AG04450 (cell line): ENCODE results near the gene FAM3D. TPM values are rescaled to one million over a fixed set of nuclear protein-coding genes. Genes with fewer than 3 reads are reported as not detected.

Source experiments
- CTCF ChIA-PET: fragments of 300-600, 350-600 bp; formaldehyde crosslinking; extraction: SDS; loops from one replicate; lab custom pipeline; 2022; ENCODE audit warnings: antibody characterized with exemption, inconsistent platforms; lab: Charles Lee
- POLR2A ChIA-PET: fragments of 350-600 bp; formaldehyde crosslinking; extraction: SDS; loops from one replicate; lab custom pipeline; 2021; ENCODE audit warnings: antibody characterized with exemption, inconsistent platforms; lab: Yijun Ruan, JAX
- DNase-seq: peaks from one replicate; pipeline ENCODE4 v3.0.0-alpha.2; 2011; ENCODE audit warnings: low read depth, low spot score
- H3K27ac ChIP-seq: one replicate; pipeline ENCODE4 v1.5.1; 2012; ENCODE audit warnings: low read depth, low read length, control low read depth
- H3K27me3 ChIP-seq: one replicate; pipeline ENCODE4 v1.6.0; 2012; ENCODE audit warnings: low read length; ENCODE audit not compliant: control insufficient read depth, insufficient read depth
- H3K4me3 ChIP-seq: 2 replicates; pipeline ENCODE4 v1.5.1; 2011; ENCODE audit warnings: mild to moderate bottlenecking, low read depth, low read length, control low read depth
- H3K9me3 ChIP-seq: 2 replicates; pipeline ENCODE4 v1.5.1; 2012; ENCODE audit warnings: low read length; ENCODE audit not compliant: control insufficient read depth, insufficient read depth
- CTCF ChIP-seq: IDR thresholded peaks from 2 replicates; pipeline ENCODE4 v1.5.1; 2011; ENCODE audit warnings: low read depth, low read length, control low read depth, inconsistent platforms
- polyA plus RNA-seq: library from polyadenylated mRNA; depleted of rRNA; stranded (reverse); fragments of >200 nt; gene quantifications from 2 replicates; pipeline ENCODE4 v1.2.3, GENCODE V29; 2011

Gene FAM3D
- polyA plus RNA-seq, 1 experiment: not detected

GRCh38 chr3:58620421-58620820, 46.2 kb downstream of the FAM3D start:
- no peak overlapping the region for H3K27ac ChIP-seq
- CTCF ChIA-PET: interaction anchor here (2.1 kb wide), 1 partner anchor 10 kb away, joined by 14 read pairs; no protein-coding TSS in a partner anchor
- H3K9me3 ChIP-seq: no peaks in the 10 kb centered on the region
- no peak for DNase-seq
- no peak for TF ChIP-seq CTCF
- no peak overlapping the region for H3K4me3 ChIP-seq
- peaks cover 2% of the 10 kb centered on the region for H3K27me3 ChIP-seq
- POLR2A ChIA-PET: no interaction called here

- peaks cover 2% of the 10 kb centered on the region for H3K27me3 ChIP-seq
- peak; percentile 1 for DNase-seq
- H3K4me3 ChIP-seq: no peak overlapping the region
- ChIA-PET POLR2A (interaction anchor here (1.6 kb wide), 1 partner anchor 50 kb away, joined by 4 read pairs; no protein-coding TSS in a partner anchor), CTCF (interaction anchor here (0.8 to 4.1 kb wide), 7 partner anchors 9 to 49 kb away, joined by 3 to 40 read pairs (median 5); no protein-coding TSS in a partner anchor)
- H3K9me3 ChIP-seq: no peaks in the 10 kb centered on the region
- H3K27ac ChIP-seq: peak overlapping the region; percentile 31
- no peak for TF ChIP-seq CTCF
Measured at GRCh38 chr3:58617338-58617761, 49.2 kb downstream of the FAM3D start.

GRCh38 chr3:58613236-58614132, 53.1 kb downstream of the FAM3D start:
- H3K4me3 ChIP-seq: no peak overlapping the region
- H3K9me3 ChIP-seq: no peaks in the 10 kb centered on the region
- POLR2A ChIA-PET: no interaction called here
- DNase-seq: no peak
- H3K27me3 ChIP-seq: no peaks in the 10 kb centered on the region
- CTCF ChIA-PET: interaction anchor here (1.2 to 1.5 kb wide), 2 partner anchors 16 to 45 kb away, joined by 3 to 12 read pairs; no protein-coding TSS in a partner anchor
- no peak for TF ChIP-seq CTCF
- no peak overlapping the region for H3K27ac ChIP-seq

GRCh38 chr3:58612830-58613229, 53.7 kb downstream of the FAM3D start:
- TF ChIP-seq CTCF: no peak
- ChIA-PET POLR2A (no interaction called here), CTCF (interaction anchor here (0.6 to 1.5 kb wide), 3 partner anchors 15 to 44 kb away, joined by 3 to 12 read pairs (median 3); no protein-coding TSS in a partner anchor)
- no peak overlapping the region for H3K27ac ChIP-seq
- DNase-seq: no peak
- H3K4me3 ChIP-seq: no peak overlapping the region
- H3K27me3 ChIP-seq: peaks cover 2% of the 10 kb centered on the region
- H3K9me3 ChIP-seq: no peaks in the 10 kb centered on the region

- Histone ChIP-seq H3K9me3 (no peaks in the 10 kb centered on the region), H3K4me3 (no peak overlapping the region), H3K27ac (no peak overlapping the region), H3K27me3 (peaks cover 16% of the 10 kb centered on the region)
- POLR2A ChIA-PET: no interaction called here
- no peak for TF ChIP-seq CTCF
- CTCF ChIA-PET: interaction anchor here (0.8 kb wide), 1 partner anchor 42 kb away, joined by 5 read pairs; no protein-coding TSS in a partner anchor
- no peak for DNase-seq
Measured at GRCh38 chr3:58609990-58610389, 56.6 kb downstream of the FAM3D start.
